Measurements from ENCODE around the gene LGALS4. TPM values are rescaled to one million over a fixed set of nuclear protein-coding genes. Genes with fewer than 3 reads are reported as not detected.

Gene LGALS4
- not detected in 2 replicates for total RNA-seq

GRCh38 chr19:38812841-38813320, at the start of gene LGALS4:
TSS of gene LGALS4 (minus strand) at chr19:38812945. CDS start at chr19:38812886, 59 bp downstream.

GRCh38 chr19:38849860-38850435, 37.2 kb upstream of the LGALS4 start, which contains the start of gene HNRNPL:
TSS of gene HNRNPL (minus strand) at chr19:38849986. CDS start at chr19:38849966, 20 bp downstream.

GRCh38 chr19:38788478-38789243, 24.1 kb downstream of the LGALS4 start, which contains the start of gene LGALS7B:
TSS of gene LGALS7B (plus strand) at chr19:38789200. CDS start at chr19:38789227, 27 bp downstream.

GRCh38 chr19:38773469-38774177, 39.1 kb downstream of the LGALS4 start, which contains the start of gene LGALS7:
TSS of gene LGALS7 (minus strand) at chr19:38773517. CDS start at chr19:38773492, 25 bp downstream.

Other genes starting within 250 kb of the LGALS4 start
- not detected in 2 replicates for gene MAP4K1, start 195.0 kb downstream of the LGALS4 start, total RNA-seq
- 192 and 281 TPM in 2 replicates for gene EIF3K, start 193.8 kb downstream of the LGALS4 start, total RNA-seq
- 257 and 911 TPM in 2 replicates for gene ACTN4, start 165.3 kb downstream of the LGALS4 start, total RNA-seq
- gene CAPN12, start 68.5 kb downstream of the LGALS4 start, total RNA-seq: 0.30 and 0.46 TPM in 2 replicates
- gene LGALS7, start 39.4 kb downstream of the LGALS4 start, total RNA-seq: not detected in 2 replicates
- not detected in 2 replicates for gene LGALS7B, start 23.7 kb downstream of the LGALS4 start, total RNA-seq
- 14.1 and 17.5 TPM in 2 replicates for gene ECH1, start 18.8 kb upstream of the LGALS4 start, total RNA-seq
- 128 and 209 TPM in 2 replicates for gene HNRNPL, start 37.0 kb upstream of the LGALS4 start, total RNA-seq
- 1.2 and 3.9 TPM in 2 replicates for gene RINL, start 65.3 kb upstream of the LGALS4 start, total RNA-seq
- gene SIRT2, start 86.7 kb upstream of the LGALS4 start, total RNA-seq: 40.7 and 55.2 TPM in 2 replicates
- gene NFKBIB, start 87.0 kb upstream of the LGALS4 start, total RNA-seq: 8.9 and 15.7 TPM in 2 replicates
- gene CCER2, start 99.2 kb upstream of the LGALS4 start, total RNA-seq: not detected in 2 replicates
- gene SARS2, start 117.8 kb upstream of the LGALS4 start, total RNA-seq: 10.1 and 14.4 TPM in 2 replicates
- 27.3 and 28.2 TPM in 2 replicates for gene MRPS12, start 118.0 kb upstream of the LGALS4 start, total RNA-seq
- gene FBXO17, start 162.8 kb upstream of the LGALS4 start, total RNA-seq: 19.6 and 21.5 TPM in 2 replicates
- gene FBXO27, start 219.6 kb upstream of the LGALS4 start, total RNA-seq: 3.3 and 6.4 TPM in 2 replicates

Data from smooth muscle cell of the umbilical artery (primary cell).